Body of pancreas (tissue), 4 donors: ENCODE measurements around the gene FOXN4. TPM values are rescaled to one million over a fixed set of nuclear protein-coding genes. Genes with fewer than 3 reads are reported as not detected.

Experiments
- ATAC-seq: fragments of 150-250 bp; one replicate; pipeline ENCODE4 v1.9.1; 2016
- DNase-seq, 4 donors: peaks; one replicate each; pipeline ENCODE4 v3.0.0-alpha.2; 2019
- H3K27ac ChIP-seq, 4 donors: fragments of 200-600 bp; sonication (generic); 1 replicate in 3 of 4; 2 replicates in 1 of 4; pipeline versions ENCODE4 v1.5.1 to v1.6.1; 2016 to 2019; ENCODE audit warnings: mild to moderate bottlenecking in 1 of 4, mixed read lengths in 1 of 4, moderate library complexity in 1 of 4
- H3K27me3 ChIP-seq, 2 donors: fragments of 200-600 bp; sonication (generic); one replicate each; pipeline ENCODE4 v1.6.0; 2016; ENCODE audit warnings: mild to moderate bottlenecking in 1 of 2
- H3K36me3 ChIP-seq, 2 donors: fragments of 200-600 bp; sonication (generic); replicated peaks in 1 of 2; 2 replicates each; pipeline ENCODE4 v1.5.1; 2016; ENCODE audit warnings: low read depth in 2 of 2; ENCODE audit not compliant: insufficient read depth in 1 of 2
- H3K4me1 ChIP-seq: fragments of 200-600 bp; sonication (generic); one replicate; pipeline ENCODE4 v1.6.0; 2016
- H3K4me3 ChIP-seq, 2 donors: fragments of 200-600 bp; sonication (generic); 1 replicate in 1 of 2; 2 replicates in 1 of 2; pipeline ENCODE4 v1.5.1; 2016 to 2019
- H3K9me3 ChIP-seq, 3 donors: fragments of 200-600 bp; sonication (generic); 1 replicate in 2 of 3; 2 replicates in 1 of 3; pipeline ENCODE4 v1.5.1; 2016
- CTCF ChIP-seq, 7 experiments: fragments of 450-650 bp in 4 of 7; fragments of 200-600 bp in 3 of 7; sonication (generic) in 3 of 7; IDR thresholded peaks; one replicate each; pipeline ENCODE4 v1.5.1; 2016 to 2019; ENCODE audit warnings: antibody characterized with exemption in 7 of 7
- POLR2A ChIP-seq, 3 donors: fragments of 450-650 bp; IDR thresholded peaks; one replicate each; pipeline ENCODE4 v1.6.1; 2016; ENCODE audit warnings: antibody characterized with exemption in 3 of 3, mild to moderate bottlenecking in 2 of 3
- WGBS, 2 donors: methylation state at CpG; one replicate each; pipeline ENCODE4 v1.1.5; 2017; 5-methylcytosine and 5-hydroxymethylcytosine counted together
- intact Hi-C: fragments of 100-400 bp; cut with DNase I; formaldehyde crosslinking; loops from one replicate; pipeline ENCODE4 v1.15.1; 2023
- total RNA-seq, 2 donors: library from RNA; depleted of rRNA; stranded (reverse); fragments of >200 nt; gene quantifications; one replicate each; pipeline ENCODE4 v1.1.0, GENCODE V29; 2016

Gene FOXN4
- total RNA-seq, 2 donors from 2014 or later, result not detected

- no peak for DNase-seq
- peaks cover 14 to 32% of the 10 kb centered on the region in 2 donors for H3K36me3 ChIP-seq
- H3K27ac ChIP-seq, result no peak overlapping the region
- WGBS, 2 donors, result 89 to 90% methylated on average over 8 to 26 of the region's 27 CpGs
- no peak for TF ChIP-seq POLR2A (IDR thresholded peaks at IDR 0.05)
- no peak for TF ChIP-seq CTCF (IDR thresholded peaks at IDR 0.05)
- H3K9me3 ChIP-seq, result no peaks in the 10 kb centered on the region
- H3K4me3 ChIP-seq, result no peak overlapping the region
- H3K27me3 ChIP-seq, result no peaks in the 10 kb centered on the region
- intact Hi-C loops, result no loop called here
- no peaks in the 10 kb centered on the region for H3K4me1 ChIP-seq
- no peak for ATAC-seq
Observed at GRCh38 chr12:109264943-109265650, 44.0 kb downstream of the FOXN4 start.

DNA sequence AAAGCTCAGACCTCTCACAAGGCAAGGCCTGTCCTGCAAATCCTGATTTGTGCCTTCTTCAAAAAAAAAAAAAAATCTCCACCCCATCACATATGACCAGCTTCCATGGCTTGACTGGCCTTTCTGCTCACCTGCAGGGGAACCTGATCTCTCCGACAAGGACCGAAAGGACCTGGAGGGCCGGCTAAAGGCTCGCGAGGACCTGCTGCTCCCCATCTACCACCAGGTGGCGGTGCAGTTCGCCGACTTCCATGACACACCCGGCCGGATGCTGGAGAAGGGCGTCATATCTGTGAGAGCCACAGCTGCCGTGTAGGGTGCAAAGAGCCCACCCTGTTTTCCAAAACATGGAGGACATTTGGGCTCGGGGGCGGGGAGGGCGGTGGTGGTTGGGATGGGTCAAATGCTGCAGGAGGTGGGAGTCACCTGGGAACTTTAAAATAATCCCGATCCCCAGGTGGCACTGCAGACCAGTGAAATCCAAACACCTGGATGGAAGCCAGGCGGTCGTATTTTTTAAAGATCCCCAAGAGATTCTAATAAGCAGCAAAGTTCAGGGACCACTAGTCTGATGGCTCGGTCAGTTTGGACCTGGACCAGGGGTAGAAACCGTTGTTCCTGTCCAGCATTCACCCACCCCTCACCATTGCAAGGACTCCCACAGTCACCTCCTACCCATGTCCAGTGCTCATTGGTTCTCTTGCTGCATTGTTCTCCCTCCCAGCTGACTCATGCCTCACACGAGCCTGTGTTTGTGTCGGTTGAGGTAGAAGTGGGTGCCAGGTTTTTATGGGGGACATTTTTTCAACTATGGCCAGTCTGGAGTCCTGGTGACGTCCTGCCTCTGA lies 44.8 kb downstream of the FOXN4 start:
- TF ChIP-seq POLR2A (IDR thresholded peaks at IDR 0.05), result no peak
- peak; percentile 57 to 75 (median 64) for TF ChIP-seq CTCF (IDR thresholded peaks at IDR 0.05)

DNA sequence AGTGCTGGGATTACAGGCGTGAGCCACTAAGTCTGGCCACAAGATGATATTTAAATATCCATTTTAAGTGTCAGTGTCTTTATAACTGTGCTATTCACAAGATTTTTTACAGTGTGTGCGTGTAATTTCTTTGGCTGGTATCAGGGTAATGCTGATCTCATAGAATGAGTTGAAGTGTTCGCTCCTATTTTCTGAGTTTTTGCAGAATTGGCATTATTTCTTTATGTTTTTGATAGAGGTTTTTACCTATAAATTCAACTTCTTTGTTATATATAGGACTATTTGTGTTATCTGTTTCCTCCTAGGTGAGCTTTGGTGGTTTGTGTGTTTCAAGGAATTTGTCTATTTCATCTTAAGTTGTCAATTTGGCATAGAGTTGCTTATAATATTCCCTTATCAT lies 45.6 kb downstream of the FOXN4 start:
- Histone ChIP-seq H3K4me3 (no peak overlapping the region), H3K27ac (no peak overlapping the region), H3K27me3 (no peaks in the 10 kb centered on the region), H3K9me3 (no peaks in the 10 kb centered on the region), H3K4me1 (no peaks in the 10 kb centered on the region), H3K36me3 (peaks cover 14 to 41% of the 10 kb centered on the region in 2 donors)
- DNase-seq, result no peak
- ATAC-seq, result no peak
- 95 to 100% methylated on average over 3 of the region's 3 CpGs for WGBS, 2 donors
- intact Hi-C loops, result no loop called here
- no peak for TF ChIP-seq CTCF (IDR thresholded peaks at IDR 0.05)
- TF ChIP-seq POLR2A (IDR thresholded peaks at IDR 0.05), result no peak

More for the DNA sequence above, 44.8 kb downstream of the FOXN4 start:
- Histone ChIP-seq H3K4me3 (no peak overlapping the region), H3K36me3 (peaks cover 14 to 37% of the 10 kb centered on the region in 2 donors), H3K9me3 (no peaks in the 10 kb centered on the region), H3K27me3 (no peaks in the 10 kb centered on the region), H3K4me1 (no peaks in the 10 kb centered on the region), H3K27ac (no peak overlapping the region)
- 61 to 63% methylated on average over 18 to 23 of the region's 23 CpGs for WGBS, 2 donors
- peak; percentile 72 for ATAC-seq
- peak; percentile 68 to 76 (median 72) for DNase-seq
- intact Hi-C loops, result no loop called here

DNA sequence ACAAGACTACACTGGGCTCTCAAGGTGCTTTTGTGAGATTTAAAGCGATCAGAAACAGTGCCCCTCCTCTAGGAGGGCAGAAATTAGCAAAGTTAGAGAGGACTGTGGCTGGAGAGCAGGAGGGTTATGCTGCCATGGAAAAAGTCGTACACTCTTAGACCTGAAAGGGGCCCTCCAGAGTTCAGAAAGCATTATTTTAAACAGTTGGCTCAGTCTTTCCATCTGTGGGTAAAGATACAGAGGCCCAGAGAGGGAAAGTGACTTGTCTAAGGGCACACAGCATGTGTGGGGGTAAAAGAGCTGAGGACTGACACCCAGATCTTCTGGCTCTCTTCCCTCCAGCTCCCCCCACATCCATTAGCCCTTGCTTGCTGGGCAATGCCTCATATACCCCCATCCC lies 47.1 kb downstream of the FOXN4 start:
- ATAC-seq (no peak), DNase-seq (no peak)
- H3K4me3 ChIP-seq, result no peak overlapping the region
- H3K27ac ChIP-seq, result no peak overlapping the region
- H3K36me3 ChIP-seq, result peaks cover 14 to 40% of the 10 kb centered on the region in 2 donors
- intact Hi-C loops, result no loop called here
- TF ChIP-seq POLR2A (IDR thresholded peaks at IDR 0.05) (no peak), CTCF (IDR thresholded peaks at IDR 0.05) (no peak)
- 92 to 93% methylated on average over 2 of the region's 2 CpGs for WGBS, 2 donors
- H3K4me1 ChIP-seq, result no peaks in the 10 kb centered on the region
- no peaks in the 10 kb centered on the region for H3K27me3 ChIP-seq
- H3K9me3 ChIP-seq, result no peaks in the 10 kb centered on the region
